Smooth muscle cell (in vitro differentiated cells): Measurements from ENCODE around the gene CHMP5. TPM values are rescaled to one million over a fixed set of nuclear protein-coding genes. Genes with fewer than 3 reads are reported as not detected.
A peak's percentile ranks its signal among the peaks of the same experiment; 100 is the strongest.

Experiments used
- DNase-seq: peaks from one replicate; lab custom pipeline; 2025; ENCODE audit not compliant: unreplicated experiment; lab: John Stamatoyannopoulos, UW
- H2AFZ ChIP-seq: fragments of 200-600 bp; sonication (generic); 2 replicates; pipeline ENCODE4 v1.6.0; 2016; ENCODE audit warnings: antibody characterized with exemption, low read depth, mild to moderate bottlenecking
- H3F3A ChIP-seq: fragments of 200-600 bp; sonication (generic); 2 replicates; pipeline ENCODE4 v1.6.0; 2017; ENCODE audit warnings: antibody characterized with exemption, low read depth
- H3K27ac ChIP-seq: fragments of 200-600 bp; sonication (generic); 2 replicates; pipeline ENCODE4 v1.5.1; 2016; ENCODE audit warnings: low read depth, mild to moderate bottlenecking
- H3K27me3 ChIP-seq: fragments of 200-600 bp; sonication (generic); 2 replicates; pipeline ENCODE4 v1.6.1; 2016; ENCODE audit warnings: low read depth, mild to moderate bottlenecking
- H3K36me3 ChIP-seq: fragments of 200-600 bp; sonication (generic); 2 replicates; pipeline ENCODE4 v1.5.1; 2016; ENCODE audit warnings: low read depth
- H3K4me1 ChIP-seq: fragments of 200-600 bp; sonication (generic); 2 replicates; pipeline ENCODE4 v1.5.1; 2016; ENCODE audit warnings: low read depth
- H3K4me2 ChIP-seq: fragments of 200-600 bp; sonication (generic); 2 replicates; pipeline ENCODE4 v1.6.0; 2016; ENCODE audit warnings: mild to moderate bottlenecking
- H3K4me3 ChIP-seq: fragments of 200-600 bp; sonication (generic); 2 replicates; pipeline ENCODE4 v1.5.1; 2016; ENCODE audit warnings: mild to moderate bottlenecking
- H3K79me2 ChIP-seq: fragments of 200-600 bp; sonication (generic); 2 replicates; pipeline ENCODE4 v1.6.0; 2016; ENCODE audit warnings: low read depth, mild to moderate bottlenecking
- H3K9ac ChIP-seq: fragments of 200-600 bp; sonication (generic); 2 replicates; pipeline ENCODE4 v1.6.0; 2016; ENCODE audit warnings: low read depth
- H3K9me3 ChIP-seq: fragments of 200-600 bp; sonication (generic); replicated peaks from 2 replicates; pipeline ENCODE4 v1.5.1; 2016; ENCODE audit warnings: low read depth
- H4K20me1 ChIP-seq: fragments of 200-600 bp; sonication (generic); 2 replicates; pipeline ENCODE4 v1.6.0; 2016; ENCODE audit warnings: low read depth
- WGBS: methylation state at CpG from one replicate; pipeline ENCODE4 v1.1.7; 2016; ENCODE audit warnings: low lambda C conversion rate; 5-methylcytosine and 5-hydroxymethylcytosine counted together
- polyA plus RNA-seq: library from polyadenylated mRNA; unstranded; fragments of >200 nt; fragmentation: Nextera tagmentation; extraction: Ambion mirVana; gene quantifications from 2 replicates; pipeline ENCODE4 v1.2.1, GENCODE V29; 2016
- total RNA-seq: library from RNA; depleted of rRNA; stranded (reverse); fragments of >200 nt; gene quantifications from 2 replicates; pipeline ENCODE4 v1.2.3, GENCODE V29; 2014
- TF ChIP-seq, protein P1 (sequence below): fragments of 200-600 bp; sonication (generic); IDR thresholded peaks from 2 replicates; pipeline ENCODE4 v1.5.1; 2017; ENCODE audit warnings: borderline replicate concordance, mild to moderate bottlenecking, antibody characterized with exemption; ENCODE audit not compliant: insufficient read depth, poor library complexity, severe bottlenecking

CHMP5 gene
- total and polyA plus RNA-seq, 2 experiments from 2014 or later, result 99.3 to 112 TPM

DNA sequence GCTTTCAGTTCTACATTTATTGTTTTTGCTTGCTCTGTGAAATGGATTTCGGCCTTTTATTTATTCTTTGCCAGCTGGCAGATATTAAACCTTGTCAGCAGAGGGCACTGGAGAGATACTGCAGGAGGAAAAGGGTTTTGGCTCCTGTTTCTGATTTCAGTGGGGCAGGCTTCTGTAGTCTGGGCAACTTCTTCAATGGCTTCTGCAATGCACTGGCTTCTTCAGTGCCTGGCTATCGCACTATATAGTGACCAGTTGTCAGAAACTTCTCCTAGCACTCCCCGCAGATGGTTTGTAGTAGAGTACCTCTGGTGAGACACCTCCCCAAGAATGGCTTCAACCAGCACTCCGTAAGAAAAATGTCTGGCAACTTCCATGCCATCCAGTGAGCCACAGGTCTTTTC, 22.2 kb downstream of the CHMP5 start:
- H3K4me3 ChIP-seq, result no peak overlapping the region
- H3K79me2 ChIP-seq, result peaks cover 12% of the 10 kb centered on the region
- H4K20me1 ChIP-seq, result no peaks in the 10 kb centered on the region
- no peaks in the 10 kb centered on the region for H3K9me3 ChIP-seq
- DNase-seq, result no peak
- peak overlapping the region; percentile 43 for H3K27ac ChIP-seq
- H3K4me1 ChIP-seq, result peaks cover 2% of the 10 kb centered on the region
- peaks cover 3% of the 10 kb centered on the region for H3K36me3 ChIP-seq
- H3K27me3 ChIP-seq, result no peaks in the 10 kb centered on the region
- no peak overlapping the region for H3K9ac ChIP-seq
- TF ChIP-seq, protein P1, sequence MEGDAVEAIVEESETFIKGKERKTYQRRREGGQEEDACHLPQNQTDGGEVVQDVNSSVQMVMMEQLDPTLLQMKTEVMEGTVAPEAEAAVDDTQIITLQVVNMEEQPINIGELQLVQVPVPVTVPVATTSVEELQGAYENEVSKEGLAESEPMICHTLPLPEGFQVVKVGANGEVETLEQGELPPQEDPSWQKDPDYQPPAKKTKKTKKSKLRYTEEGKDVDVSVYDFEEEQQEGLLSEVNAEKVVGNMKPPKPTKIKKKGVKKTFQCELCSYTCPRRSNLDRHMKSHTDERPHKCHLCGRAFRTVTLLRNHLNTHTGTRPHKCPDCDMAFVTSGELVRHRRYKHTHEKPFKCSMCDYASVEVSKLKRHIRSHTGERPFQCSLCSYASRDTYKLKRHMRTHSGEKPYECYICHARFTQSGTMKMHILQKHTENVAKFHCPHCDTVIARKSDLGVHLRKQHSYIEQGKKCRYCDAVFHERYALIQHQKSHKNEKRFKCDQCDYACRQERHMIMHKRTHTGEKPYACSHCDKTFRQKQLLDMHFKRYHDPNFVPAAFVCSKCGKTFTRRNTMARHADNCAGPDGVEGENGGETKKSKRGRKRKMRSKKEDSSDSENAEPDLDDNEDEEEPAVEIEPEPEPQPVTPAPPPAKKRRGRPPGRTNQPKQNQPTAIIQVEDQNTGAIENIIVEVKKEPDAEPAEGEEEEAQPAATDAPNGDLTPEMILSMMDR, result peak; percentile 68
- WGBS, result 89% methylated on average over 4 of the region's 4 CpGs
- H2AFZ ChIP-seq, result no peak overlapping the region
- H3K4me2 ChIP-seq, result no peak overlapping the region
- no peaks in the 10 kb centered on the region for H3F3A ChIP-seq

DNA sequence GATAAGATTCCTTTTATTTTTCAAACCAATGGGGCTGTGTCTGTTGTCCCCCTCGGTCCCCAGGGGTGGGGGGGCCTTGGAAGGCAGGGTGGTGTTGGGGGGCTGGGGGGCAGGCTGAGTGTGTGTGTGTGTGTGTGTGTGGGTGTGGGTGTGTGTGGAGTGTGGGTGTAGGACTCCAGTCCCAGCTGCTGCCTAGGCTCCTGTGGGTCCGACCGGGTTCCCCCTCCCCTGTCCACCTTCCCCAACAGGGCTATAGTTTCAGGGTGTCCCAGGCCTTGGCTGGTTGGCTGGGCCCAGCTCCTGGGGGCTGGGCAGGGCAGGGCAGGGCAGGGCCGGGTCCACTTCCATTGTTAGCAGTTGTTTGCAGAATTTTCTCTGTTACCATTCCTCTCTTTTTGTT, 23.4 kb downstream of the CHMP5 start:
- Histone ChIP-seq H3K79me2 (peaks cover 23% of the 10 kb centered on the region), H2AFZ (no peak overlapping the region), H3K9me3 (no peaks in the 10 kb centered on the region), H3F3A (no peaks in the 10 kb centered on the region), H4K20me1 (no peaks in the 10 kb centered on the region), H3K27me3 (no peaks in the 10 kb centered on the region), H3K36me3 (peaks cover 2% of the 10 kb centered on the region), H3K4me2 (no peak overlapping the region), H3K9ac (no peak overlapping the region), H3K4me1 (peaks cover 2% of the 10 kb centered on the region), H3K4me3 (no peak overlapping the region), H3K27ac (peak overlapping the region; percentile 100)
- 94% methylated on average over 4 of the region's 4 CpGs for WGBS
- no peak for DNase-seq
- TF ChIP-seq, protein P1, result no peak

DNA sequence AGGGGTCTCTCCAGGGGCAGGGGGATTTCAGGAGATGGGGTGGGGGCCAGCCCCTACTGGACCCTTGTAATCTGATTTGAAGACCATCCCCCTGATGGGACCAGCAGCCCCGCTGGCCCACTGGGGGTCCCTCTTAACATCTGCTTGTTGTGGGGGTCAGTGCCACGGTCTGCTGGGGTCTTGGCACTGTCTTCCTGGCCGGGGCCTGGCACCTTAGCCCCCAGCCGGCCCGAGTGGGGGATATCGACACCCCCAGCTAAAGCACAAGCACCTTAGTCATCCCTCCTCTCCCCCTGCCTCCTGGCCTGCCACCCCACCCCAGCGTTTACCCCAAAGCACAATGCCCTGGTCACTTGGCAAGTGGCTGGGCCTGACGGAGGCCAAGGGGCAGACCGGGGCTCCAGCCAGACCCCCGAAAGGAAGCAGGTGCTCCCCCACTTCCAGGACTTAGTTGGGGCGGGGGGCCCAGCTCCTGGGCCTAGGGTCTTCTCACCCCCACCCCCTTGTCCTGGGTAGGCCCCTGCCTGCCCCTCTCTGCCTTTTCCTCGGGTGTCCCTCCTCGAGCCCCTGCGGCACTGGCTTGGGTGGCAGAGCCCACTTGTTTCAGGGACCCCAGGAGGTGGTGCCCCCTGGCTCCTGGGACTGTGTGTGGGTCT, 24.1 kb downstream of the CHMP5 start:
- Histone ChIP-seq H3K27ac (peak overlapping the region; percentile 100), H4K20me1 (no peaks in the 10 kb centered on the region), H3K27me3 (no peaks in the 10 kb centered on the region), H3K4me1 (peaks cover 2% of the 10 kb centered on the region), H3K4me2 (peak overlapping the region; percentile 85), H3K79me2 (peaks cover 30% of the 10 kb centered on the region), H2AFZ (no peak overlapping the region), H3K4me3 (no peak overlapping the region), H3K9ac (peak overlapping the region; percentile 99), H3K9me3 (no peaks in the 10 kb centered on the region), H3K36me3 (no peaks in the 10 kb centered on the region), H3F3A (no peaks in the 10 kb centered on the region)
- WGBS, result 98% methylated on average over 12 of the region's 14 CpGs
- no peak for DNase-seq
- TF ChIP-seq, protein P1, result no peak

DNA sequence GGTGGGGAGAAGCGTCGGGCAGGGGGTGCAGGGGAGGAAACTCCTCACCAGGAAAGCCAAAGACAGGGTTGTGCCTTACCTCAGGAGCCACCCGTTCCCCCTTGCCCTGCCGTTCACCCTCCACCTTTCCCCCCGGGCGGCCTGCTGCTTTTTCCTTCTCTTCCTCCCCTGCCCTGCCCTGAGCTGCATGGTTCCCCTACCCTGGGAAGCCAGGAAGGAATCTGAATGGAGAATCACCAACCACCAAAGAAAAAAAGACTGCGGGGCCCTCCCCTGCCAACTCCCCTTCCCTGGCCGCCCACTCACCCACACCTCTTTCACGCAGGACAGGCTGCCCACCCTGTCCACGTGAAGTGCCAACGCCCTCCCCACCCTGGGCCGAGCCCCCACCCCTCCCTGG, 24.6 kb downstream of the CHMP5 start:
- Histone ChIP-seq H3K4me3 (peak overlapping the region; percentile 65), H3K27me3 (no peaks in the 10 kb centered on the region), H4K20me1 (no peaks in the 10 kb centered on the region), H3K27ac (peak overlapping the region; percentile 100), H3K4me2 (peak overlapping the region; percentile 85), H3K4me1 (peaks cover 2% of the 10 kb centered on the region), H2AFZ (no peak overlapping the region), H3K9me3 (no peaks in the 10 kb centered on the region), H3K36me3 (no peaks in the 10 kb centered on the region), H3K9ac (peak overlapping the region; percentile 99), H3K79me2 (peaks cover 36% of the 10 kb centered on the region), H3F3A (no peaks in the 10 kb centered on the region)
- DNase-seq, result no peak
- WGBS, result 32% methylated on average over 8 of the region's 12 CpGs
- TF ChIP-seq, protein P1, result no peak
